GM18868 (cell line): ENCODE results near the gene SLC25A17.
"Not testable (repeated sequence)": the region's sequence is repeated elsewhere in the genome, so short reads cannot be mapped to it uniquely, and the experiment has no call there.

Experiments
- ATAC-seq: cut with Tn5 transposase; IDR thresholded peaks from one replicate; pipeline ENCODE4 v1.9.1; 2021; ENCODE audit warnings: mild to moderate bottlenecking, moderate library complexity; ENCODE audit not compliant: unreplicated experiment

The SLC25A17 gene

DNA sequence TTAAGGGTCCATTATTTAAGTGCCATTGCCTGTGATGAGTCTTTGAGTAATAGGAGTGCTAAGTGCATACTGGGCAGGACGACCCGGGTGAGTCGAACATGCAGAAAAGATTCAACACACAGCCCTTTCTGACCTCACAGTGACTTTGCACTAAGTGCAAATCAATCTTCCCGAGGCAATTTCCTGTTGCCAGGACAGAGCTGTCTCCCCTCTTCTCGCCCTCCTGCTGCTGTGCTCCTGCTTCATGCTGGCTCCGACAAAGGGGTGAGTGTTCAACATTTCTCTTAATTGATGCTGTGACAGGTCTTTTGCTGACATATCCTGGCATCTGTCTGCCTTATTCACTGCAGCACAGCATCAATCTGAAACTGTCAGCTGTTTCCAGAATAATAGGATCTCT is 97.9 kb downstream of the SLC25A17 start:
- no peak for ATAC-seq

GRCh38 chr22:40720538-40721256 is 98.4 kb downstream of the SLC25A17 start:
- ATAC-seq, result no peak

- ATAC-seq, result not testable (repeated sequence)
Measured at GRCh38 chr22:40720156-40720537, 99.0 kb downstream of the SLC25A17 start.
